Sigmoid colon (tissue), 7 donors: ENCODE data around the gene CACNA1A. TPM values are rescaled to one million over a fixed set of nuclear protein-coding genes. Genes with fewer than 3 reads are reported as not detected.

Source experiments
- DNase-seq: peaks from one replicate; pipeline ENCODE4 v3.0.0-alpha.2; 2019
- H3K27ac ChIP-seq, 4 donors: fragments of 200-600 bp; sonication (generic); one replicate each; pipeline ENCODE4 v1.5.1; 2016 to 2019; ENCODE audit warnings: mild to moderate bottlenecking in 1 of 4
- H3K27me3 ChIP-seq, 3 donors: fragments of 200-600 bp; sonication (generic); one replicate each; pipeline ENCODE4 v1.5.1; 2019; ENCODE audit warnings: mild to moderate bottlenecking in 1 of 3
- H3K36me3 ChIP-seq, 4 donors: fragments of 200-600 bp; sonication (generic); one replicate each; pipeline ENCODE4 v1.5.1; 2016 to 2019
- H3K4me1 ChIP-seq, 4 donors: fragments of 200-600 bp; sonication (generic); one replicate each; pipeline ENCODE4 v1.5.1; 2017 to 2019
- H3K4me3 ChIP-seq, 4 donors: fragments of 200-600 bp; sonication (generic); one replicate each; pipeline ENCODE4 v1.5.1; 2017 to 2019; ENCODE audit warnings: mild to moderate bottlenecking in 2 of 4, moderate library complexity in 1 of 4
- H3K9me3 ChIP-seq, 4 donors: fragments of 200-600 bp in 3 of 4; sonication (generic) in 3 of 4; one replicate each; pipeline versions ENCODE4 v1.5.1 to v1.6.1; 2013 to 2019
- CTCF ChIP-seq, 4 experiments: fragments of 450-650 bp in 3 of 4; fragments of 200-600 bp in 1 of 4; IDR thresholded peaks; one replicate each; pipeline ENCODE4 v1.5.1; 2016 to 2019; ENCODE audit warnings: antibody characterized with exemption in 4 of 4, mild to moderate bottlenecking in 3 of 4, moderate library complexity in 2 of 4
- EP300 ChIP-seq, 4 donors: sonication (generic); formaldehyde crosslinking; IDR thresholded peaks; one replicate each; pipeline ENCODE4 v1.6.1; 2017; ENCODE audit warnings: antibody characterized with exemption in 4 of 4
- POLR2A ChIP-seq, 2 donors: fragments of 450-650 bp; IDR thresholded peaks; one replicate each; pipeline ENCODE4 v1.6.1; 2016; ENCODE audit warnings: antibody characterized with exemption in 2 of 2, mild to moderate bottlenecking in 2 of 2, moderate library complexity in 2 of 2
- POLR2AphosphoS5 ChIP-seq, 4 donors: sonication (generic); formaldehyde crosslinking; IDR thresholded peaks; one replicate each; pipeline ENCODE4 v1.6.1; 2017; ENCODE audit warnings: antibody characterized with exemption in 4 of 4
- WGBS, 2 donors: extraction: QIAGEN DNeasy Blood & Tissue Kit; methylation state at CpG; one replicate each; pipeline ENCODE4 v1.1.7; 2013; 5-methylcytosine and 5-hydroxymethylcytosine counted together
- intact Hi-C: fragments of 100-400 bp; cut with DNase I; formaldehyde crosslinking; loops from one replicate; pipeline ENCODE4 v1.15.1; 2023
- polyA plus RNA-seq, 3 donors: library from polyadenylated mRNA; stranded (reverse); fragments of 200-250 nt; gene quantifications; one replicate each; pipeline ENCODE4 v1.2.3, GENCODE V29; 2013
- total RNA-seq, 4 donors: library from RNA; depleted of rRNA; stranded (reverse); fragments of >200 nt; gene quantifications; one replicate each; pipeline ENCODE4 v1.1.0, GENCODE V29; 2016
- donor health status: healthy with polysubstance abuse.
- donor health status: Bipolar disorder and iron deficiency.
- donor health status: healthy.

The CACNA1A gene
- total and polyA plus RNA-seq, 7 donors: 0.14 to 3.6 (median 1.6) TPM; not detected in 1

- Histone ChIP-seq H3K36me3 (no peaks in the 10 kb centered on the region), H3K27ac (no peak overlapping the region), H3K4me3 (no peak overlapping the region), H3K27me3 (peaks cover 0 to 32% (median 27%) of the 10 kb centered on the region in 3 donors), H3K4me1 (no peaks in the 10 kb centered on the region), H3K9me3 (no peaks in the 10 kb centered on the region)
- DNase-seq: no peak
- WGBS, 2 donors: 78 to 86% methylated on average over 7 of the region's 7 CpGs
- TF ChIP-seq POLR2A (IDR thresholded peaks at IDR 0.05) (no peak), EP300 (IDR thresholded peaks at IDR 0.05) (no peak), POLR2AphosphoS5 (IDR thresholded peaks at IDR 0.05) (no peak), CTCF (IDR thresholded peaks at IDR 0.05) (no peak)
- intact Hi-C loops: no loop called here
These were observed 277.0 kb downstream of the CACNA1A start for GRCh38 chr19:13229246-13229645.

GRCh38 chr19:13228561-13228960, 277.7 kb downstream of the CACNA1A start:
- Histone ChIP-seq H3K27me3 (peaks cover 0 to 36% (median 27%) of the 10 kb centered on the region in 3 donors), H3K36me3 (no peaks in the 10 kb centered on the region), H3K4me3 (no peak overlapping the region), H3K27ac (no peak overlapping the region), H3K9me3 (no peaks in the 10 kb centered on the region), H3K4me1 (no peaks in the 10 kb centered on the region)
- TF ChIP-seq CTCF (IDR thresholded peaks at IDR 0.05) (no peak), EP300 (IDR thresholded peaks at IDR 0.05) (no peak), POLR2A (IDR thresholded peaks at IDR 0.05) (no peak), POLR2AphosphoS5 (IDR thresholded peaks at IDR 0.05) (no peak)
- DNase-seq: no peak
- WGBS, 2 donors: 60 to 78% methylated on average over 7 of the region's 7 CpGs
- intact Hi-C loops: no loop called here

- no peak overlapping the region for H3K4me3 ChIP-seq
- intact Hi-C loops: no loop called here
- WGBS, 2 donors: 76% methylated on average over 14 of the region's 14 CpGs
- H3K4me1 ChIP-seq: no peaks in the 10 kb centered on the region
- DNase-seq: no peak
- no peak overlapping the region for H3K27ac ChIP-seq
- H3K36me3 ChIP-seq: no peaks in the 10 kb centered on the region
- no peaks in the 10 kb centered on the region for H3K9me3 ChIP-seq
- TF ChIP-seq POLR2A (IDR thresholded peaks at IDR 0.05): no peak
- TF ChIP-seq CTCF (IDR thresholded peaks at IDR 0.05): no peak
- no peak for TF ChIP-seq POLR2AphosphoS5 (IDR thresholded peaks at IDR 0.05)
- no peak for TF ChIP-seq EP300 (IDR thresholded peaks at IDR 0.05)
- H3K27me3 ChIP-seq: peaks cover 0 to 36% (median 27%) of the 10 kb centered on the region in 3 donors
These were observed 279.3 kb downstream of the CACNA1A start for GRCh38 chr19:13226983-13227382.

GRCh38 chr19:13225973-13226865, 280.1 kb downstream of the CACNA1A start:
- no peaks in the 10 kb centered on the region for H3K9me3 ChIP-seq
- H3K27ac ChIP-seq: no peak overlapping the region
- H3K36me3 ChIP-seq: no peaks in the 10 kb centered on the region

More at GRCh38 chr19:13225973-13226865, 280.1 kb downstream of the CACNA1A start:
- TF ChIP-seq CTCF (IDR thresholded peaks at IDR 0.05): no peak
- TF ChIP-seq POLR2A (IDR thresholded peaks at IDR 0.05): no peak
- TF ChIP-seq POLR2AphosphoS5 (IDR thresholded peaks at IDR 0.05): no peak
- TF ChIP-seq EP300 (IDR thresholded peaks at IDR 0.05): no peak
- H3K4me3 ChIP-seq: no peak overlapping the region
- no peak for DNase-seq
- 71 to 85% methylated on average over 26 of the region's 26 CpGs for WGBS, 2 donors
- no peaks in the 10 kb centered on the region for H3K4me1 ChIP-seq
- H3K27me3 ChIP-seq: peaks cover 0 to 33% (median 27%) of the 10 kb centered on the region in 3 donors
- intact Hi-C loops: no loop called here
